GM12878 (cell line): ENCODE measurements around the gene MVB12B. TPM values are rescaled to one million over a fixed set of nuclear protein-coding genes. Genes with fewer than 3 reads are reported as not detected.

Source experiments
- ATAC-seq: fragments of 200-7000 bp; cut with Tn5 transposase; 3 replicates; pipeline ENCODE4 v1.9.1; 2020; ENCODE audit warnings: mild to moderate bottlenecking, moderate library complexity
- BruUV-seq: library from RNA; stranded (reverse); fragments of 400-500 nt; replicated peaks from 2 replicates; lab custom pipeline; 2021; lab: Mats Ljungman, UMichigan
- CTCF ChIA-PET: fragments of 300-600 bp; sonication (Branson Sonifier 250); formaldehyde crosslinking; extraction: SDS; loops from one replicate; lab custom pipeline; 2021; ENCODE audit warnings: inconsistent platforms; lab: Yijun Ruan, JAX
- POLR2A ChIA-PET: fragments of 350-600 bp; formaldehyde crosslinking; extraction: SDS; loops from one replicate; lab custom pipeline; 2021; ENCODE audit warnings: inconsistent platforms; lab: Charles Lee
- RAD21 ChIA-PET: fragments of 300-600 bp; sonication (Branson Sonifier 250); formaldehyde crosslinking; loops from one replicate; lab custom pipeline; 2023; ENCODE audit warnings: antibody characterized with exemption; ENCODE audit not compliant: unreplicated experiment; lab: Charles Lee
- SMC1A ChIA-PET: fragments of 300-600 bp; sonication (Branson Sonifier 250); formaldehyde crosslinking; loops from one replicate; lab custom pipeline; 2023; ENCODE audit not compliant: unreplicated experiment, uncharacterized antibody; lab: Charles Lee
- DNase-seq: peaks from one replicate; pipeline ENCODE4 v3.0.0-alpha.2; 2011; ENCODE audit warnings: low read depth, low spot score
- FAIRE-seq: peaks from 3 replicates; lab custom pipeline; 2011; peaks lifted over from hg19 to GRCh38; lab: Jason Lieb, UNC
- H2AFZ ChIP-seq: 2 replicates; pipeline ENCODE4 v1.6.0; 2011; ENCODE audit warnings: low read depth, low read length, control low read depth; ENCODE audit not compliant: control insufficient read depth
- H3K27ac ChIP-seq: 2 replicates; pipeline ENCODE4 v1.5.1; 2011; ENCODE audit warnings: control low read depth; ENCODE audit not compliant: control insufficient read depth, insufficient read depth
- H3K27me3 ChIP-seq, 2 experiments: replicated peaks in 1 of 2; 2 replicates each; pipeline versions ENCODE4 v1.6.0 to v1.6.1; 2011; ENCODE audit warnings: low read length in 1 of 2; ENCODE audit not compliant: control insufficient read depth in 2 of 2, insufficient read depth in 2 of 2
- H3K36me3 ChIP-seq, 2 experiments: 2 replicates each; pipeline ENCODE4 v1.5.1; 2011; ENCODE audit warnings: low read length in 1 of 2; ENCODE audit not compliant: control insufficient read depth in 2 of 2, insufficient read depth in 2 of 2
- H3K4me1 ChIP-seq: 2 replicates; pipeline ENCODE4 v1.6.1; 2011; ENCODE audit warnings: mild to moderate bottlenecking, low read length, moderate library complexity, mixed read lengths; ENCODE audit not compliant: control insufficient read depth, insufficient read depth
- H3K4me2 ChIP-seq: 2 replicates; pipeline ENCODE4 v1.6.0; 2011; ENCODE audit warnings: control low read depth; ENCODE audit not compliant: control insufficient read depth, insufficient read depth
- H3K4me3 ChIP-seq: fragments of 200-600 bp; sonication (generic); 2 replicates; pipeline ENCODE4 v1.5.1; 2016
- H3K79me2 ChIP-seq: 2 replicates; pipeline ENCODE4 v1.6.0; 2011; ENCODE audit warnings: low read length; ENCODE audit not compliant: control insufficient read depth, insufficient read depth
- H3K9ac ChIP-seq: 2 replicates; pipeline ENCODE4 v1.8.0; 2011; ENCODE audit warnings: low read length, control low read depth, mixed read lengths; ENCODE audit not compliant: control insufficient read depth, insufficient read depth
- H3K9me3 ChIP-seq: replicated peaks from 3 replicates; pipeline ENCODE4 v1.5.1; 2011; ENCODE audit warnings: mild to moderate bottlenecking, low read length; ENCODE audit not compliant: control insufficient read depth, insufficient read depth
- H4K20me1 ChIP-seq: 2 replicates; pipeline ENCODE4 v1.6.0; 2011; ENCODE audit not compliant: control insufficient read depth, insufficient read depth
- CBX5 ChIP-seq: sonication (generic); IDR thresholded peaks from 2 replicates; pipeline ENCODE4 v1.6.1; 2016; ENCODE audit warnings: low read depth, moderate library complexity, mild to moderate bottlenecking, inconsistent platforms
- CHD2 ChIP-seq: IDR thresholded peaks from 2 replicates; pipeline ENCODE4 v1.6.1; 2011; ENCODE audit warnings: low read depth, low read length, improper control_type of control experiment, borderline replicate concordance
- EED ChIP-seq: sonication (generic); IDR thresholded peaks from 2 replicates; pipeline ENCODE4 v1.6.1; 2016; ENCODE audit warnings: antibody characterized with exemption, low read depth
- EZH2 ChIP-seq: IDR thresholded peaks from 2 replicates; pipeline ENCODE4 v1.6.1; 2012; ENCODE audit warnings: low read depth, mild to moderate bottlenecking, control low read depth, inconsistent platforms, low read length, borderline replicate concordance; ENCODE audit not compliant: control insufficient read depth
- FOXK2 ChIP-seq: fragments of 450-650 bp; IDR thresholded peaks from 2 replicates; pipeline ENCODE4 v1.6.1; 2017; ENCODE audit warnings: mild to moderate bottlenecking, moderate library complexity
- HCFC1 ChIP-seq: fragments of 150-350 bp; IDR thresholded peaks from 2 replicates; pipeline ENCODE4 v1.6.1; 2014; ENCODE audit warnings: low read length
- IKZF2 ChIP-seq, 2 experiments: fragments of 450-650 bp; IDR thresholded peaks; 2 replicates each; pipeline ENCODE4 v1.6.1; 2017; ENCODE audit warnings: mild to moderate bottlenecking in 2 of 2, moderate library complexity in 2 of 2
- KAT2A ChIP-seq: conservative IDR thresholded peaks from 2 replicates; pipeline ENCODE4 v1.6.1; 2011; ENCODE audit warnings: low read depth, low read length; ENCODE audit not compliant: control insufficient read depth
- MEF2B ChIP-seq: fragments of 450-650 bp; IDR thresholded peaks from 2 replicates; pipeline ENCODE4 v1.6.1; 2018; ENCODE audit warnings: mild to moderate bottlenecking, moderate library complexity; ENCODE audit not compliant: partially characterized antibody, poor library complexity, severe bottlenecking
- MXI1 ChIP-seq: fragments of 150-350 bp; IDR thresholded peaks from 2 replicates; pipeline ENCODE4 v1.6.1; 2011; ENCODE audit warnings: low read depth, mild to moderate bottlenecking, inconsistent platforms, low read length, improper control_type of control experiment
- POLR2A ChIP-seq: IDR thresholded peaks from 2 replicates; pipeline ENCODE4 v1.6.1; 2011; ENCODE audit warnings: low read depth, mild to moderate bottlenecking, low read length
- RBBP5 ChIP-seq: fragments of 200-600 bp; sonication (generic); conservative IDR thresholded peaks from 2 replicates; pipeline ENCODE4 v1.6.1; 2016
- SIX5 ChIP-seq: IDR thresholded peaks from 2 replicates; pipeline ENCODE4 v1.6.1; 2011; ENCODE audit warnings: mild to moderate bottlenecking, low read depth, low read length, moderate library complexity; ENCODE audit not compliant: severe bottlenecking
- SREBF1 ChIP-seq: IDR thresholded peaks from 2 replicates; pipeline ENCODE4 v1.6.1; 2012; ENCODE audit warnings: mild to moderate bottlenecking, low read length
- SUPT20H ChIP-seq: IDR thresholded peaks from 2 replicates; pipeline ENCODE4 v1.6.1; 2011; ENCODE audit warnings: low read depth, mild to moderate bottlenecking, low read length, moderate library complexity, borderline replicate concordance; ENCODE audit not compliant: control insufficient read depth
- ZNF592 ChIP-seq: fragments of 450-650 bp; IDR thresholded peaks from 2 replicates; pipeline ENCODE4 v1.6.1; 2017; ENCODE audit warnings: mild to moderate bottlenecking, moderate library complexity
- WGBS: methylation state at CpG from one replicate; pipeline ENCODE4 v1.1.6; 2016; ENCODE audit warnings: low lambda C conversion rate; ENCODE audit not compliant: insufficient replicate concordance, insufficient coverage; ENCODE audit errors: missing lambda C conversion rate; 5-methylcytosine and 5-hydroxymethylcytosine counted together
- in situ Hi-C: fragments of 300-500 bp; cut with MboI; formaldehyde crosslinking; loops from 9 replicates; pipeline ENCODE4 v1.14.3; 2018; ENCODE audit warnings: mixed read lengths
- intact Hi-C: fragments of 100-400 bp; cut with micrococcal nuclease; formaldehyde crosslinking; loops from one replicate; pipeline ENCODE4 v1.14.2; 2022; ENCODE audit not compliant: unreplicated experiment
- polyA plus RNA-seq, 11 experiments: library from polyadenylated mRNA; depleted of rRNA in 4 of 11; unstranded in 6 of 11; stranded (reverse) in 5 of 11; fragments of >200 nt; fragmentation: Nextera tagmentation in 4 of 11; fragmentation: Illumina TruSeq in 1 of 11; extraction: Ambion mirVana in 4 of 11; extraction: Trizol in 1 of 11; gene quantifications; 1 replicate in 1 of 11; 2 replicates in 10 of 11; pipeline versions ENCODE4 v1.2.1 to v1.2.3, GENCODE V29; 2011 to 2016; ENCODE audit warnings: inconsistent platforms in 2 of 11, missing spikeins in 2 of 11, low read depth in 1 of 11
- total RNA-seq, 4 experiments: library from RNA; depleted of rRNA in 3 of 4; stranded (reverse); fragments of >200 nt in 3 of 4; fragmentation: Illumina TruSeq in 1 of 4; extraction: Trizol in 1 of 4; gene quantifications; 2 replicates each; pipeline versions ENCODE4 v1.2.1 to v1.2.3, GENCODE V29; 2013 to 2021
- TF ChIP-seq, protein P1 (sequence below): fragments of 450-650 bp; formaldehyde crosslinking; IDR thresholded peaks from 2 replicates; pipeline ENCODE4 v1.4.0; 2020; ENCODE audit warnings: mild to moderate bottlenecking, moderate library complexity

The MVB12B gene
- total and polyA plus RNA-seq, 10 of the 15 experiments (the other 5 are each of a cell fraction or from before 2014, with no cell fraction given): 0.08 TPM; not detected in 9

GRCh38 chr9:126485662-126486061 lies 159.0 kb downstream of the MVB12B start (continued):
- TF ChIP-seq, protein P1, sequence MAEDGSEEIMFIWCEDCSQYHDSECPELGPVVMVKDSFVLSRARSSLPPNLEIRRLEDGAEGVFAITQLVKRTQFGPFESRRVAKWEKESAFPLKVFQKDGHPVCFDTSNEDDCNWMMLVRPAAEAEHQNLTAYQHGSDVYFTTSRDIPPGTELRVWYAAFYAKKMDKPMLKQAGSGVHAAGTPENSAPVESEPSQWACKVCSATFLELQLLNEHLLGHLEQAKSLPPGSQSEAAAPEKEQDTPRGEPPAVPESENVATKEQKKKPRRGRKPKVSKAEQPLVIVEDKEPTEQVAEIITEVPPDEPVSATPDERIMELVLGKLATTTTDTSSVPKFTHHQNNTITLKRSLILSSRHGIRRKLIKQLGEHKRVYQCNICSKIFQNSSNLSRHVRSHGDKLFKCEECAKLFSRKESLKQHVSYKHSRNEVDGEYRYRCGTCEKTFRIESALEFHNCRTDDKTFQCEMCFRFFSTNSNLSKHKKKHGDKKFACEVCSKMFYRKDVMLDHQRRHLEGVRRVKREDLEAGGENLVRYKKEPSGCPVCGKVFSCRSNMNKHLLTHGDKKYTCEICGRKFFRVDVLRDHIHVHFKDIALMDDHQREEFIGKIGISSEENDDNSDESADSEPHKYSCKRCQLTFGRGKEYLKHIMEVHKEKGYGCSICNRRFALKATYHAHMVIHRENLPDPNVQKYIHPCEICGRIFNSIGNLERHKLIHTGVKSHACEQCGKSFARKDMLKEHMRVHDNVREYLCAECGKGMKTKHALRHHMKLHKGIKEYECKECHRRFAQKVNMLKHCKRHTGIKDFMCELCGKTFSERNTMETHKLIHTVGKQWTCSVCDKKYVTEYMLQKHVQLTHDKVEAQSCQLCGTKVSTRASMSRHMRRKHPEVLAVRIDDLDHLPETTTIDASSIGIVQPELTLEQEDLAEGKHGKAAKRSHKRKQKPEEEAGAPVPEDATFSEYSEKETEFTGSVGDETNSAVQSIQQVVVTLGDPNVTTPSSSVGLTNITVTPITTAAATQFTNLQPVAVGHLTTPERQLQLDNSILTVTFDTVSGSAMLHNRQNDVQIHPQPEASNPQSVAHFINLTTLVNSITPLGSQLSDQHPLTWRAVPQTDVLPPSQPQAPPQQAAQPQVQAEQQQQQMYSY (CRISPR knock-in tag): no peak

DNA sequence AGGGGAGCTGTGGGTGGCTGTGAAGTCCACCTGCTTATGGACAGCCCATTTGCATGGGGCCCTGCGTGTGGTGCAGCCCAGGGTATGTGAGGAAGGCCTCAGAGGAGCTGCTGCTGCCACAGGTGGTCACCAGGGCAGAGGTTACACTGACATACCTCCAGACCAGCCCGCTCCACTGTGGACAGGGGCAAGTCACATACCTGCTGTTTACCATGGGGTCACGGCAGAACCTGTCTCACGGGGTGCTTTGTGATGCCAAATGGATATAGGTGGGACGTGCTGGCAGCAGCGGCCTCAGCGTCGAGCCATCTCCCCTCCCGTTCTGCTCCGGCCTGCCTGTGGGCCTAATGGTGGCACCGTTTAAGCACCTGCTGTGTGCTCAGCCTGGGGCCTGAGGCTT lies 159.6 kb downstream of the MVB12B start:
- BruUV-seq: no TSS peak
- H3K9me3 ChIP-seq: no peaks in the 10 kb centered on the region
- no peaks in the 10 kb centered on the region for H4K20me1 ChIP-seq
- WGBS: 46% methylated on average over 11 of the region's 11 CpGs
- no peaks in the 10 kb centered on the region for H3K4me1 ChIP-seq
- H3K79me2 ChIP-seq: no peaks in the 10 kb centered on the region
- H3K27me3 ChIP-seq: peaks cover 0 to 2% of the 10 kb centered on the region in 2 experiments
- H3K27ac ChIP-seq: no peak overlapping the region
- no peak for FAIRE-seq
- intact Hi-C loops (no loop called here), in situ Hi-C loops (loop anchor here (10.0 kb wide), 1 partner anchor 341 kb away; no protein-coding TSS in a partner anchor)
- H2AFZ ChIP-seq: no peak overlapping the region
- ChIA-PET POLR2A (interaction anchor here (0.5 kb wide), 1 partner anchor 1055 kb away, joined by 3 read pairs; no protein-coding TSS in a partner anchor), SMC1A (no interaction called here), CTCF (no interaction called here), RAD21 (no interaction called here)
- no peak for DNase-seq
- ATAC-seq: no peak
- no peaks in the 10 kb centered on the region for H3K36me3 ChIP-seq
- H3K4me3 ChIP-seq: no peak overlapping the region
- H3K9ac ChIP-seq: no peak overlapping the region
- no peak overlapping the region for H3K4me2 ChIP-seq
- TF ChIP-seq RBBP5 (no peak), IKZF2 (IDR thresholded peaks at IDR 0.05) (no peak), SUPT20H (no peak), EED (no peak), CHD2 (no peak), ZNF592 (no peak), MEF2B (no peak), MXI1 (no peak), HCFC1 (no peak), EZH2 (no peak), SIX5 (no peak), CBX5 (no peak), FOXK2 (no peak), KAT2A (no peak), POLR2A (no peak), SREBF1 (no peak)
